Measurements from ENCODE around the gene CLEC4F.
"Not testable (repeated sequence)": the region's sequence is repeated elsewhere in the genome, so short reads cannot be mapped to it uniquely, and the experiment has no call there.

The CLEC4F gene

DNA sequence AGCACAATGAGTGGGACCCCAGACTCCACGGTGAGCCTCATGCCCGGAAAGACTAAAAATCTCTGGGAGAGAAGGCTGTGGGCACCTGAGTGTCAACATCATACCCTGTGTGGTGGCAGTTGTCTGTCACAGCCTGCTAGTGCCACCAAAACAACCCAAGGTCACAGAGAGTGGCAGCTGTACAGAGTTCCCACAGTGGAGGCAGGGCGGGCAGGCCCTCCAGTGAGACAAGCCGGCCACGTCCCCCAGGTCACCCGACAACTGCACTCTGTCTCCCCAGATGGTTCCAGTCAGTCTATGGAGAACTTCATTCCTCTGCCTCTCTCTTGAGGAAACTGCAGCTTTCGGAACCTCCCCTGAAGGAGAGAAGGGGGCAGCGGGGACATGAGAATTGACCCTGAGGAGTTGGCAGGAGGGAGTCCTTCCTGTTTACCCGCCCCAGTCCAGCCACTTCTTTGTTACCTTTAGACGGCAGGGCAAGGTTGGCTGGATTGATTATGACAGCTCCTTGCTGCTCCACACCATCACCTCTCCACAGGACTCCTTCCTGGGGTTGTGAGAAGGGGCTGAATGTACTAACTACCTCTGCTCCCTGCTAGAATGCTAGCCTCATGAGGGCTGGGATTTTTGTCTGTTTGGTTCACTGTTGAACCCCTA, 18.7 kb downstream of the CLEC4F start:
- no peak for TF ChIP-seq MYC (IDR thresholded peaks at IDR 0.05; ENCODE audit: low read depth, low read length)
- no peak for TF ChIP-seq MAX (IDR thresholded peaks at IDR 0.05; ENCODE audit: low read depth, low read length)
- TF ChIP-seq CTCF (IDR thresholded peaks at IDR 0.05; ENCODE audit: low read depth, low read length), result no peak
- TF ChIP-seq POLR2A (IDR thresholded peaks at IDR 0.05; ENCODE audit: extremely low read depth, insufficient read length), result no peak
- DNase-seq (ENCODE audit: low read depth), result no peak
- no peak overlapping the region for H3K4me3 ChIP-seq (ENCODE audit: low read depth, low read length)

DNA sequence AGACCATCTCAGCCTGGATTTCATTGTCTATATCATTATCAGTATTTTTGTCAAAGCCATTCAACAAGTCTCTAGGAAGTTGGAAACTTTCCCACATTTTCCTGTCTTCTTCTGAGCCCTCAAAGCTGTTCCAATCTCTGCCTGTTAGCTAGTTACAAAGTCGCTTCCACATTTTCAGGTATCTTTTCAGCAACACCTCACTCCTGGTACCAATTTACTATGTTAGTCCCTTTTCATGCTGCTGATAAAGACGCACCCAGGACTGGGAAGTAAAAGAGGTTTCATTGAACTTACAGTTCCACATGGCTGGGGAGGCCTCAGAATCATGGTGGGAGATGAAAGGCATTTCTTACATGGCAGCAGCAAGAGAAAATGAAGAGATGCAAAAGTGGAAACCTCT, 20.7 kb downstream of the CLEC4F start:
- TF ChIP-seq MYC (IDR thresholded peaks at IDR 0.05; ENCODE audit: low read depth, low read length), result no peak
- H3K4me3 ChIP-seq (ENCODE audit: low read depth, low read length), result no peak overlapping the region
- no peak for DNase-seq (ENCODE audit: low read depth)

GRCh38 chr2:70797996-70798395, 22.4 kb downstream of the CLEC4F start:
- H3K4me3 ChIP-seq (ENCODE audit: low read depth, low read length), result not testable (repeated sequence)

DNA sequence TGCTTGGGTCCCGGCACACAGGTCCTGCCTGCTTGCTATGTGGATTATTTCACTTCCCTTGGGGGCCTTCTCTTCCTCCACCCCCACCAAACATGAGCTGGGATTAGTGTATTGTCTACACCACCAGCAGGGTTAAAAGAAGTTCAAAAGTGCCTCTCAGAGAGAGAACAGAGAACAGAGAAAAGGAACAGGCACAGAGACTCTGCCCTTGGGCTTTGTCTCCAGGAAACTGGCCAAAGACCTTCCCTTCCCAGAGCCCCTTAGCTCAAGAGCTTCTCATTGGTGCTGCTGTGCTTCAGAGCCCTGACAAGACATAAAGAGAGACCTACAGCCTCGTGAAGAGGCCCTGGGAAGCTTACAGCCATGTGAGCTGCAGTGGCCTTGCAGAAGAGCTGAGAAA, 22.9 kb downstream of the CLEC4F start:
- no peak for DNase-seq (ENCODE audit: low read depth)
- TF ChIP-seq MAX (IDR thresholded peaks at IDR 0.05; ENCODE audit: low read depth, low read length), result no peak
- TF ChIP-seq POLR2A (IDR thresholded peaks at IDR 0.05; ENCODE audit: extremely low read depth, insufficient read length), result no peak
- TF ChIP-seq MYC (IDR thresholded peaks at IDR 0.05; ENCODE audit: low read depth, low read length), result no peak
- TF ChIP-seq CTCF (IDR thresholded peaks at IDR 0.05; ENCODE audit: low read depth, low read length), result no peak
- no peak overlapping the region for H3K4me3 ChIP-seq (ENCODE audit: low read depth, low read length)

More at GRCh38 chr2:70797996-70798395, 22.4 kb downstream of the CLEC4F start:
- DNase-seq (ENCODE audit: low read depth), result peak; percentile 15

GRCh38 chr2:70796262-70796661, 24.1 kb downstream of the CLEC4F start:
- DNase-seq (ENCODE audit: low read depth), result no peak
- H3K4me3 ChIP-seq (ENCODE audit: low read depth, low read length), result no peak overlapping the region
- TF ChIP-seq MYC (IDR thresholded peaks at IDR 0.05; ENCODE audit: low read depth, low read length), result no peak

GRCh38 chr2:70795164-70795995, 25.0 kb downstream of the CLEC4F start:
- DNase-seq (ENCODE audit: low read depth), result no peak
- TF ChIP-seq POLR2A (IDR thresholded peaks at IDR 0.05; ENCODE audit: extremely low read depth, insufficient read length) (no peak), MAX (IDR thresholded peaks at IDR 0.05; ENCODE audit: low read depth, low read length) (no peak)
- no peak overlapping the region for H3K4me3 ChIP-seq (ENCODE audit: low read depth, low read length)

- H3K4me3 ChIP-seq (ENCODE audit: low read depth, low read length), result no peak overlapping the region
- TF ChIP-seq MAX (IDR thresholded peaks at IDR 0.05; ENCODE audit: low read depth, low read length) (no peak), CTCF (IDR thresholded peaks at IDR 0.05; ENCODE audit: low read depth, low read length) (no peak), MYC (IDR thresholded peaks at IDR 0.05; ENCODE audit: low read depth, low read length) (no peak), POLR2A (IDR thresholded peaks at IDR 0.05; ENCODE audit: extremely low read depth, insufficient read length) (no peak)
- DNase-seq (ENCODE audit: low read depth), result peak; percentile 44
Measured at GRCh38 chr2:70793450-70793849, 26.9 kb downstream of the CLEC4F start.
